ENCODE measurements around the gene TIPARP. TPM values are rescaled to one million over a fixed set of nuclear protein-coding genes. Genes with fewer than 3 reads are reported as not detected.
A peak's percentile ranks its signal among the peaks of the same experiment; 100 is the strongest.

The TIPARP gene
- total and polyA plus RNA-seq, 2 of the 13 experiments (the other 11 are each of a cell fraction or from before 2014, with no cell fraction given), result 7.3 to 19.7 TPM

GRCh38 chr3:156674046-156674910, at the start of gene TIPARP (continued):
- TF ChIP-seq TMF1 (CRISPR knock-in tag; IDR thresholded peaks at IDR 0.05; ENCODE audit: low read depth), result no peak; the same call in 1 of the 2 replicates
- TF ChIP-seq SRSF4 (IDR thresholded peaks at IDR 0.05; ENCODE audit: low read depth, low read length, poor library complexity, severe bottlenecking), result no peak
- TF ChIP-seq NR2C2 (CRISPR knock-in tag; IDR thresholded peaks at IDR 0.05; ENCODE audit: borderline replicate concordance), result peak; percentile 74
- TF ChIP-seq GPBP1L1 (CRISPR knock-in tag; IDR thresholded peaks at IDR 0.05), result no peak
- no peak for TF ChIP-seq MBNL3 (CRISPR knock-in tag; conservative IDR thresholded peaks at IDR 0.05)
- TF ChIP-seq, protein P1, sequence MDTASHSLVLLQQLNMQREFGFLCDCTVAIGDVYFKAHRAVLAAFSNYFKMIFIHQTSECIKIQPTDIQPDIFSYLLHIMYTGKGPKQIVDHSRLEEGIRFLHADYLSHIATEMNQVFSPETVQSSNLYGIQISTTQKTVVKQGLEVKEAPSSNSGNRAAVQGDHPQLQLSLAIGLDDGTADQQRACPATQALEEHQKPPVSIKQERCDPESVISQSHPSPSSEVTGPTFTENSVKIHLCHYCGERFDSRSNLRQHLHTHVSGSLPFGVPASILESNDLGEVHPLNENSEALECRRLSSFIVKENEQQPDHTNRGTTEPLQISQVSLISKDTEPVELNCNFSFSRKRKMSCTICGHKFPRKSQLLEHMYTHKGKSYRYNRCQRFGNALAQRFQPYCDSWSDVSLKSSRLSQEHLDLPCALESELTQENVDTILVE (CRISPR knock-in tag; IDR thresholded peaks at IDR 0.05), result peak; percentile 22; the same call in 1 of the 2 replicates
- peak; percentile 67 for TF ChIP-seq ZNF160 (CRISPR knock-in tag; IDR thresholded peaks at IDR 0.05)
- TF ChIP-seq, protein P2, sequence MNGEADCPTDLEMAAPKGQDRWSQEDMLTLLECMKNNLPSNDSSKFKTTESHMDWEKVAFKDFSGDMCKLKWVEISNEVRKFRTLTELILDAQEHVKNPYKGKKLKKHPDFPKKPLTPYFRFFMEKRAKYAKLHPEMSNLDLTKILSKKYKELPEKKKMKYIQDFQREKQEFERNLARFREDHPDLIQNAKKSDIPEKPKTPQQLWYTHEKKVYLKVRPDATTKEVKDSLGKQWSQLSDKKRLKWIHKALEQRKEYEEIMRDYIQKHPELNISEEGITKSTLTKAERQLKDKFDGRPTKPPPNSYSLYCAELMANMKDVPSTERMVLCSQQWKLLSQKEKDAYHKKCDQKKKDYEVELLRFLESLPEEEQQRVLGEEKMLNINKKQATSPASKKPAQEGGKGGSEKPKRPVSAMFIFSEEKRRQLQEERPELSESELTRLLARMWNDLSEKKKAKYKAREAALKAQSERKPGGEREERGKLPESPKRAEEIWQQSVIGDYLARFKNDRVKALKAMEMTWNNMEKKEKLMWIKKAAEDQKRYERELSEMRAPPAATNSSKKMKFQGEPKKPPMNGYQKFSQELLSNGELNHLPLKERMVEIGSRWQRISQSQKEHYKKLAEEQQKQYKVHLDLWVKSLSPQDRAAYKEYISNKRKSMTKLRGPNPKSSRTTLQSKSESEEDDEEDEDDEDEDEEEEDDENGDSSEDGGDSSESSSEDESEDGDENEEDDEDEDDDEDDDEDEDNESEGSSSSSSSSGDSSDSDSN (CRISPR knock-in tag; IDR thresholded peaks at IDR 0.05), result peak; percentile 98
- TF ChIP-seq ZFP90 (CRISPR knock-in tag; IDR thresholded peaks at IDR 0.05; ENCODE audit: borderline replicate concordance), result peak; percentile 32; the same call in 1 of the 2 replicates
- peak; percentile 92 for TF ChIP-seq ZNF709 (CRISPR knock-in tag; IDR thresholded peaks at IDR 0.05)
- TF ChIP-seq ZNF460 (CRISPR knock-in tag; IDR thresholded peaks at IDR 0.05; ENCODE audit: borderline replicate concordance), result peak; percentile 75; the same call in 1 of the 2 replicates
- peak; percentile 97 for TF ChIP-seq ARNT2 (CRISPR knock-in tag; IDR thresholded peaks at IDR 0.05; ENCODE audit: low read depth)
- TF ChIP-seq TCF7 (IDR thresholded peaks at IDR 0.05; ENCODE audit: low read depth), result no peak
- TF ChIP-seq, protein P3, sequence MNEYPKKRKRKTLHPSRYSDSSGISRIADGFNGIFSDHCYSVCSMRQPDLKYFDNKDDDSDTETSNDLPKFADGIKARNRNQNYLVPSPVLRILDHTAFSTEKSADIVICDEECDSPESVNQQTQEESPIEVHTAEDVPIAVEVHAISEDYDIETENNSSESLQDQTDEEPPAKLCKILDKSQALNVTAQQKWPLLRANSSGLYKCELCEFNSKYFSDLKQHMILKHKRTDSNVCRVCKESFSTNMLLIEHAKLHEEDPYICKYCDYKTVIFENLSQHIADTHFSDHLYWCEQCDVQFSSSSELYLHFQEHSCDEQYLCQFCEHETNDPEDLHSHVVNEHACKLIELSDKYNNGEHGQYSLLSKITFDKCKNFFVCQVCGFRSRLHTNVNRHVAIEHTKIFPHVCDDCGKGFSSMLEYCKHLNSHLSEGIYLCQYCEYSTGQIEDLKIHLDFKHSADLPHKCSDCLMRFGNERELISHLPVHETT (CRISPR knock-in tag; conservative IDR thresholded peaks at IDR 0.05), result no peak; the same call in 1 of the 2 replicates
- peak; percentile 89; the same call in 1 of the 2 replicates for TF ChIP-seq MZF1 (CRISPR knock-in tag; IDR thresholded peaks at IDR 0.05; ENCODE audit: borderline replicate concordance)
- TF ChIP-seq NFKBIZ (CRISPR knock-in tag; IDR thresholded peaks at IDR 0.05), result no peak; the same call in 1 of the 2 replicates
- TF ChIP-seq TEAD3 (CRISPR knock-in tag; optimal IDR thresholded peaks at IDR 0.05; ENCODE audit: borderline replicate concordance), result peak; percentile 76
- TF ChIP-seq SAFB2 (CRISPR knock-in tag; IDR thresholded peaks at IDR 0.05; ENCODE audit: borderline replicate concordance, low read depth), result peak; percentile 78; the same call in 1 of the 2 replicates
- TF ChIP-seq, protein P4, sequence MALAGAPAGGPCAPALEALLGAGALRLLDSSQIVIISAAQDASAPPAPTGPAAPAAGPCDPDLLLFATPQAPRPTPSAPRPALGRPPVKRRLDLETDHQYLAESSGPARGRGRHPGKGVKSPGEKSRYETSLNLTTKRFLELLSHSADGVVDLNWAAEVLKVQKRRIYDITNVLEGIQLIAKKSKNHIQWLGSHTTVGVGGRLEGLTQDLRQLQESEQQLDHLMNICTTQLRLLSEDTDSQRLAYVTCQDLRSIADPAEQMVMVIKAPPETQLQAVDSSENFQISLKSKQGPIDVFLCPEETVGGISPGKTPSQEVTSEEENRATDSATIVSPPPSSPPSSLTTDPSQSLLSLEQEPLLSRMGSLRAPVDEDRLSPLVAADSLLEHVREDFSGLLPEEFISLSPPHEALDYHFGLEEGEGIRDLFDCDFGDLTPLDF (CRISPR knock-in tag; IDR thresholded peaks at IDR 0.05), result peak; percentile 29; the same call in 1 of the 2 replicates
- TF ChIP-seq ZNF670 (CRISPR knock-in tag; IDR thresholded peaks at IDR 0.05; ENCODE audit: borderline replicate concordance), result peak; percentile 28; the same call in 1 of the 2 replicates
- TF ChIP-seq MAFG (CRISPR knock-in tag; IDR thresholded peaks at IDR 0.05), result no peak
